HL-60 (cell line): ENCODE data around the gene TUBG1.

ENCODE experiments used
- DNase-seq, 2 experiments: peaks; one replicate each; pipeline ENCODE4 v3.0.0-alpha.2; 2010 to 2020; ENCODE audit warnings: low read depth in 1 of 2, low spot score in 1 of 2
- H3K27ac ChIP-seq: fragments of 250-450 bp; sonication (Bioruptor Pico); replicated peaks from 2 replicates; pipeline ENCODE4 v1.5.1; 2020; ENCODE audit warnings: mild to moderate bottlenecking, moderate library complexity
- H3K27me3 ChIP-seq: fragments of 250-450 bp; sonication (Bioruptor Pico); 2 replicates; pipeline ENCODE4 v1.5.1; 2021; ENCODE audit warnings: mild to moderate bottlenecking, moderate library complexity; ENCODE audit not compliant: insufficient read depth, poor library complexity, severe bottlenecking
- H3K4me3 ChIP-seq: replicated peaks from 2 replicates; pipeline ENCODE4 v1.5.1; 2011; ENCODE audit warnings: mild to moderate bottlenecking, control low read depth, low read length; ENCODE audit not compliant: insufficient read depth
- CTCF ChIP-seq: IDR thresholded peaks from one replicate; pipeline ENCODE4 v1.5.1; 2011; ENCODE audit warnings: low read length, control low read depth, inconsistent platforms; ENCODE audit not compliant: insufficient read depth
- GABPA ChIP-seq: IDR thresholded peaks from 2 replicates; pipeline ENCODE4 v1.6.1; 2012; ENCODE audit warnings: low read depth
- POLR2AphosphoS5 ChIP-seq: IDR thresholded peaks from 2 replicates; pipeline ENCODE4 v1.6.1; 2012; ENCODE audit warnings: low read depth
- REST ChIP-seq: IDR thresholded peaks from 2 replicates; pipeline ENCODE4 v1.6.1; 2012; ENCODE audit warnings: low read depth; ENCODE audit not compliant: insufficient replicate concordance
- SPI1 ChIP-seq: IDR thresholded peaks from 2 replicates; pipeline ENCODE4 v1.6.1; 2012; ENCODE audit warnings: low read depth, mild to moderate bottlenecking, borderline replicate concordance

Gene TUBG1

GRCh38 chr17:42566215-42566882, 43.1 kb upstream of the TUBG1 start:
- Histone ChIP-seq H3K4me3 (peak overlapping the region; percentile 82), H3K27me3 (no peaks in the 10 kb centered on the region), H3K27ac (peak overlapping the region; percentile 97)
- TF ChIP-seq SPI1 (no peak), POLR2AphosphoS5 (no peak), CTCF (no peak), REST (no peak), GABPA (no peak)
- no peak for DNase-seq

DNA sequence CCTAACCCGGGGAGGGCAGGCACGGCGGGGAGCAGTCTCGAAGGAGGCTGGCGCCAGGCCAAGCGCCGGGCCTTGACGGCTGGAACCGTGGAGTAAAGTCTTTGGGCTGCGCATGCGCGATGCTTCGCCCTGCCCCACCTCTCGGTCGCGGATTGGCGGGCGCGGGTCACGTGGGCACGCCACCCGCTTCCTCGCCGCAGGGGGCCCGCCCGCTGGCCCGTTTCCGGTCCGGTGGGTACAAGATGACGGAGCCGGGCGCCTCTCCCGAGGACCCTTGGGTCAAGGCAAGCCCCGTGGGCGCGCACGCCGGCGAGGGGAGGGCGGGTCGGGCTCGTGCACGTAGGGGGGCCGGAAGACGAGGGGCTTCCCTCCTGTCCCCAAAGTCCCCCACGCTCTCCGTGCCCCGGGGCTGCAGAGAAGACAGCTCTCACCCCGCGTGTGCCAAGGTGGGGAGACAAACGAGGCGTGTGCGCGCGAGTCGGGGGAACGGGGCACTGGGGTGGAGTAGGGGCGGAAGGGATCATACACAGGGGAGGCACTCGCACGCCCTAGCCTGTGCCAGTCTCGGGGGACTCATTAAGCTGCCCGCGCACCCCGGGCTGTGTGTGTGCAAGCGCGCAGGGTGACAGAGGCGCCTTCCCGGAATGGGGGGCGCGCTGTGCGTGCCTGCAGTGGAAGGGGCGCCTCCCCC, 42.5 kb upstream of the TUBG1 start, which contains the start of gene MLX:
TSS of gene MLX (plus strand) at position 218 of the 691 bp plus-strand sequence. CDS start at position 243, 25 bp downstream.
- peak; percentile 89 to 95 for DNase-seq
- peak; percentile 91 for TF ChIP-seq POLR2AphosphoS5
- TF ChIP-seq GABPA, result no peak; the same call in 1 of the 2 replicates
- H3K27ac ChIP-seq, result peak within 1 kb of the TSS; percentile 97
- no peaks in the 10 kb centered on the region for H3K27me3 ChIP-seq
- H3K4me3 ChIP-seq, result peak within 1 kb of the TSS; percentile 82

GRCh38 chr17:42568341-42569111, 41.0 kb upstream of the TUBG1 start:
- no peak for DNase-seq
- Histone ChIP-seq H3K27me3 (no peaks in the 10 kb centered on the region), H3K4me3 (no peak overlapping the region), H3K27ac (no peak overlapping the region; the same call in 1 of the 2 replicates)
- TF ChIP-seq GABPA, result no peak
- no peak for TF ChIP-seq POLR2AphosphoS5
- no peak for TF ChIP-seq SPI1
- no peak for TF ChIP-seq REST

DNA sequence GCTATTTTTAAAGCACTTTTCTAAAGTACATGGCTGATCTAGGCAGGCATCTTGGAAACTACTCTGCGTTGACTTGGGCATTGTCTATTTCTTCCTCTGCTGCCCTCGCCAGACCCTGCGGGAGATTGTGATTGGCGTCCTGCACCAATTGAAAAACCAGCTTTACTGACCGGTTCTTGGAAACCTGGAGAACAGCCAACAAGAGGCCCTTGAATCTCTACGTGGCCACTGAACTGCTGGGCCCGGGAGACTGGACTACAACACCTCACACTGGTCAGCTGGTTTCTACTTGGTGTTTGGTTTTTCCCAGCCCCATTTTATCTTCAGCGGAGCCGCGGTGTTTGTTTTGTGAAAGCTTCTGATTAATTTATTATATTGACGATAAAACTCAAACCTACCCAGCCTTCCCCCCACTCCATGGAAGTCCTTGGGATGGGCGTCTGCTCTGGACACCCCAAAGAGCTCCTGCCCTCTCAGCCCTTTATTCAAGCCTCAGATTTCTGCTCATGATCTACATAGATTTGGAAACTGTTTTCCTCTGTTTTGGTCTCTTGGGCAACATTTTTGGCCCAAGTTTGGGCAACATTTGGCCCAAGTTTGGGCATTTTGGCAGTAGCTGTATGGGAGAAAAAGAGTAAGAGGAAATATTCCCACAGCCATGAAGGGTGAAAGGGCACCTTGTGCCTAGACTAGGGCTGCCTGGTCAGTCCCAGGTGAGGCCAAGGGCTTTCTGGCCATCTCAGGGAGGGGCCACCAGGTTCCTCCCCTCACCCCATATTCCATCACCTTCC, 37.9 kb upstream of the TUBG1 start:
- TF ChIP-seq CTCF (no peak), GABPA (no peak), SPI1 (no peak), REST (no peak), POLR2AphosphoS5 (no peak)
- Histone ChIP-seq H3K4me3 (no peak overlapping the region), H3K27ac (no peak overlapping the region), H3K27me3 (no peaks in the 10 kb centered on the region)
- DNase-seq, result no peak
